Embryonic facial prominence (tissue), 1 donor: ENCODE results near the gene RNF145.
A peak's percentile ranks its signal among the peaks of the same experiment; 100 is the strongest.
"Not testable (repeated sequence)": the region's sequence is repeated elsewhere in the genome, so short reads cannot be mapped to it uniquely, and the experiment has no call there.

ENCODE experiments used
- DNase-seq: peaks from one replicate; pipeline ENCODE4 v3.0.0-alpha.2; 2016; ENCODE audit errors: extremely low spot score

RNF145 gene

DNA sequence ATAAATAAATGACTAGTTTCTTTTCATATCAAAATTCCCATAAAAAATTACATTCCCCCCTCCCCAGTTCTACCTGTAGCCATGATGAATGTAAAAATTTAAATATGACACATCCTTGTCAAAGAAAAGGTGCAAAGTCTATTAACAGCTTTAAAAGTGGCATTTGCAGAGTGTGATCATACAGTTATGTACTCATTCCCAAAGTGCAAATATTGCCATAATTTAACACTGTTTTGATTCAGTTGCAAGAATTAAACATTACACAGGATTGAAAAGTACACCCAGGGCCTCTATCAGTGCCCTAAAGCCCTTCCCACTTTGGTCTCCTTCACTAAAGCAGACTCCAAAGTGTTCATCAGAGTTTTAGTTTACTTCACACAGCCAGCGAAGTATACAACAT is 51.8 kb downstream of the RNF145 start:
- no peak for DNase-seq

DNA sequence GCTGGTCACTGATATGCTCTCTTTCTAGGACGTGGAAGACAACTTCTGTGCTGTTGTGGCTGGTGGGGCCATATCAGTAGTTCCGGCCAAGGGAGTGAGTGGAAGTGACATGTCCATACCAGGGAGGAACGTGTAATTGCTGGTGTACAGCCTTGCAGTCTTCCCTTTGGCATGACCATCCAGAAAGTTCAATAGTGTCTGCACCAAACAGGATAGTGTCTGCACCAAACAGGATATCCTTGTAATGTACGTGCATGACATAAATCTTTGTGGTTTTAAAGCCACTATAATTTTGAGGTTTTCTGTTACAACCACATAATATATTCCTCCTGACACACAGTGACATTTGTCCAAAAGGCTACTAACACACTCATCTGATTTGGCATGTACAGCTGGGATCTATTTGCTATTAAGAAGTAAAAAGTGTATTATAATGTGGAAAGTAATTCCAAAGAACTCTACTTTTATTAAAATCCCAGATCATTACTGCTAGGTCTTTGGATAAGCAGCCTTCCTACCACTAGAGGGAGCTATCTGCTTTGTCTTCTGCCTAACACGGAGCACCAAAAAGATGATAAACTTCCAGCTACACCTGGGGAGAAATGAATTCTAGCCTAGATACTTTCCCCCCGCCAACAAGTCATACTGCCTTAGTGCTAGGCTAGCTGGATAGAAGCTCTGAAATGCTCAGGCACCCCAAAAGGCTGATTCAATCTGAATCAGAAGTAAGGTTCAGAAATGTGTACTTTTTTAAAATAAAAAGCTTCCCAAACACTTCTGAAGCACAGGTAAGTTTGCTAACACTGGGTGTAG is 52.7 kb downstream of the RNF145 start:
- DNase-seq, result peak; percentile 59

DNA sequence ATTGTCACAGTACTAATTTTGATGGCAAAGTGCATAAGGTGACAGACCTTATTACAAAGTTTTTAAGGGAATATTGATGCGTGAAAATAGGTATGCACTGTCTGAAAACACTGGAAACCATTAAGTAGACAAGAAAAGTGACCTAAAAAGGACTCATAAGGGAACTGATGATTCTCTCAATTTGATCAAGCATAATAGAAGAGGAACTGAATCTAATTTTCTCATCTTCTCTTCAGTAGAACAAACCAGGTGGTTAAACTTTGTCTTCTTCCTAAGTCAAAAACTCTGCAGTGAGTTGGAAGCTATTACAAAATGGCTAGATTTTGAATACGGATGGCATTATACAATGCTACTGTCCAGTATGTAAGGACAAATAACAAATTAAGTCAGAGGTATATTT is 53.4 kb downstream of the RNF145 start:
- DNase-seq, result no peak

DNA sequence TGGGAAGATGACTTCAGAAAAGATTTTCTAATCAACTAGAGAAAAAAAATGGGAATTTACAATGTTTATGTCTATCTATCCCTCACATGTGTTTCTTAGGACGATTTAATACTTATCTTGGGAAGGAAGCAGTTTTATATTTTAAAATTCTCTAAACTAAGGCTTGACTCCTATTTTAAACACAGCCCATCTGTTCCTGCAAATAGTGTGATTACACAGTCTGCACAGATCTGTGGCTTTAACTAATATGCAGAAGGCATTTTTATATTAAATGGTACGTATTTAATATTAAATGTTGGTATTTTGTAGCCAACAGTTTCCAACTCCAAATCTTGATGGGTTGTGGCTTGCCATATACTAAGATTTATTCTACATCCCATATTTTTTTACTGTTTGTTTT is 56.5 kb downstream of the RNF145 start:
- DNase-seq, result no peak

DNA sequence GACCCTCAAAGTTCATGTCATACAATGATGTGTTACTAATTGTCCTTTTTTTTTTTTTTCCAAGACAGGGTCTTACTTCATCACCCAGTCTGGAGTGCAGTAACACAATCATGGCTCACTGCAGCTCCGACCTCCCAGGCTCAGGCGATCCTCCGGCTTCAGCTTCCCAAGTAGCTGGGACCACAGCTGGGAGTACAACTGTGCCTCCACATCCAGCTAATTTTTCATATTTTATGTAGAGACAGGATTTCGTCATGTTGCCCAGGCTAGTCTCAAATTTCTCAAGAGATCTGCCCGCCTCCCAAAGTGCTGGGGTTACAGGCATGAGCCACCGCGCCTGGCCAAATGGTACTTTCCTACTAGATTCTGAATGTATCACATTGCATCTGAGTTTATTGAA is 60.3 kb downstream of the RNF145 start:
- DNase-seq, result no peak

DNA sequence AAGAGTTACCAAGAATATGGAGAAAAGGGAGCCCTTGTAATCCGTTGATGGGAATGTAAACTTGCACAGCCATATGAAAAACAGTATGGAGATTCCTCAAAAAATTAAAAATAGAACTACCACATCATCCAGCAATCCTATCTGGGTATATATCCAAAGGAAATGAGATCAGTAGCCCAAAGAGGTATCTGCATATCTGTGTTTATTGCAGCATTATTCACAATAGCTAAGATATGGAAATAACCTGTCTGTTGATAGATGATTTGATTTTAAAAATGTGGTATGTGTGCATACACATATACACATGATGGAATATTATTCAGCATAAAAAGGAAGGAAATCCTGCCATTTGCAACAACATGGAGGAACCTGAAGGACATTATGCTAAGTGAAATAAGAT is 61.4 kb downstream of the RNF145 start:
- DNase-seq, result no peak

DNA sequence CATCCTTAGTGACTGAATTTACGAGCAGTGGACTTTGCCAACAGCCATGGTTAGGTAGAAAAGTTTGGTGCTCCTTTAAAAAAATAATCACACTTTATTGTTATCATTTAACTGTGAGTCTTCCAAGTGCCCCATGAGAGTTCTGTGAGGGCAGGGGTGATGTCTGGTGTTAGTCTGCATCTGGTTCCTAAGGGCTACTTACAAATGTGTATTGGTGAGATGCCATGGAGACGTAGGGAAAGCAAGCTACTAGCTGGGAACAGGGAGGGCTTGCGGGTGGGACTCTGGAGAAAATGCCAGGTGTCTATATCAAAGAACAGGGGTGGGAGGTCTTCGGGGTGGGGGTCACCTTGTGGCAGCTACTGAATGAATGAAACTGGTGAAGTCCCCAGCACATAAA is 62.5 kb downstream of the RNF145 start:
- no peak for DNase-seq

DNA sequence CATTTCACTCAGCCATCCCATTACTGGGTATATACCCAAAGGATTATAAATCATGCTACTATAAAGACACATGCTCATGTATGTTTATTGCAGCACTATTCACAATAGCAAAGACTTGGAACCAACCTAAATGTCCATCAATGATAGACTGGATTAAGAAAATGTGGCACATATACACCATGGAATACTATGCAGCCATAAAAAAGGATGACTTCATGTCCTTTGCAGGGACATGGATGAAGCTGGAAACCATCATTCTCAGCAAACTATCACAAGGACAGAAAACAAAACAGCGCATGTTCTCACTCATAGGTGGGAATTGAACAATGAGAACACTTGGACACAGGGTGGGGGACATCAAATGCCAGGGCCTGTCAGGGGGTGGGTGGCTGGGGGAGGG is 64.2 kb downstream of the RNF145 start:
- not testable (repeated sequence) for DNase-seq

DNA sequence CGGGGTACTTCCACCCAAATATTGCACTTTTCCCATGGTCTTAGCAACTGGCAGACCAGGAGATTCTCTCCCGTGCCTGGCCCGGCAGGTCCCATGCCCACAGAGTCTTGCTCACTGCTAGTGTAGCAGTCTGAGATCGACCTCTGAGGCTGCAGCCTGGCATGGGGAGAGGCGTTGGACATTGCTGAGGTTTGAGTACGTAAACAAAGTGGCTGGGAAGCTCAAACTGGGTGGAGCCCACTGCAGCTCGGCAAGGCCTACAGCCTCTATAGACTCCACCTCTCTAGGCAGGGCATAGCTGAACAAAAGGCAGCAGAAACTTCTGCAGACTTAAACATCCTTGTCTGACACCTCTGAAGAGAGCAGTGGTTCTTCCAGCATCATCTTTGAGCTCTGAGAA is 69.6 kb downstream of the RNF145 start:
- DNase-seq, result no peak

DNA sequence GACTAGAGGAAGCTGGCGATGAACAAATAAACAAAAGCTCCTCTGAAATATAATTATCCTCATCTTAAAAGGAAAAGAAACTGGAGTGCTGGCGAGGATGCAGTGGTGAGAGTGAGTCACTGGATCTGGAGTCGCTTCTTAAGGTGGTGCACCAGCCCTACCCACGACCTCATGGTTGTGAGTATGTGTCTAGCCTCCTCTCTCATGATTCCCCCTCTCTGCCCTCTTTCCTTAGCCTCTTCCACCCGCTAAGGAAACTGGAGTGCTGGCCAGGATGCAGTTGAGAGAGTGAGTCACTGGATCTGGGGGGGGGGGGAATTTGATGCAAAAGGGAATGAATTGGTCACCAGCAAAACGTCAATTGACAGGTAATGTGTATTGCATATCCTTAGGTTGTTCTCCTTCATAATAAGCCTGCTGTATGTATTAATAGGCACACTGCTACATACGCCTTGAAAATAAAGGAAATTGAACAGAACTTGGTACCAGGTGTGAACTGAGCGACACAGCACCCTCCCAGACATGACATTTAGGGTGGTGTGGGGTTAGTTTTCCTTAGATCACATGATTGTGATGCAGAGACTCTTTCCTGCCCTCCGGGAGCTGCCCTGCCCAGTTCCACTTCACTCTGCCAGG is 73.3 kb downstream of the RNF145 start:
- no peak for DNase-seq

DNA sequence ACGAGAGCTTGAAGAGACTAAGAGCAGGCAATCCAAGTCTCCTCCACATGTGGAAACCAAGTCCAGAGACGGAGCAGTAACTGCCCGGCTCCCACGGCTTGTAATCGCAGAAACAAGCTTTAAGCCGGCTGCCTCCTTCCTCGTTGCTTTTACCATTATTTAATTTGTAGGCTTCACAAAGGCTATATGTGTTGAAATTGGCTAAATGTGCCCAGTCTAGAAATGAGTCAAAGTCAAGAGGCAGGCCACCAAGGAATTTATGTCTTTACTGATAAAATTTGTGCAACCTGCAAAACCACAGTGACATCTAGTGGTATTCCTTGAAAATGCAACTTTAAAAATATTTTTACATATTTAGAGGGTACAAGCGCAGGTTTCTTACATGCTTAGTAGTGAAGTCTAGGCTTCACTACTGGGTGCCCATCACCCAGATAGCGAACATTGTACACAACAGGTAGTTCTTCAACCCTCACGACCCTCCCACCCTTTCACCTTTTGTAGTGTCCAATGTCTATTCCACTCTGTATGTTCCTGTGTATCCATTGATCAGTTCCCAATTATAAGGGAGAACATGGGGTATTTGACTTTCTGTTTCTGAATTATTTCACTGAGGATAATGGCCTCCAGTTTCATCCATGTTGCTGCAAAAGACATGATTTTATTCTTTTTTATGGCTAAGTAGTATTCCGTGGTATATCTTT is 76.2 kb downstream of the RNF145 start:
- DNase-seq, result peak; percentile 61

DNA sequence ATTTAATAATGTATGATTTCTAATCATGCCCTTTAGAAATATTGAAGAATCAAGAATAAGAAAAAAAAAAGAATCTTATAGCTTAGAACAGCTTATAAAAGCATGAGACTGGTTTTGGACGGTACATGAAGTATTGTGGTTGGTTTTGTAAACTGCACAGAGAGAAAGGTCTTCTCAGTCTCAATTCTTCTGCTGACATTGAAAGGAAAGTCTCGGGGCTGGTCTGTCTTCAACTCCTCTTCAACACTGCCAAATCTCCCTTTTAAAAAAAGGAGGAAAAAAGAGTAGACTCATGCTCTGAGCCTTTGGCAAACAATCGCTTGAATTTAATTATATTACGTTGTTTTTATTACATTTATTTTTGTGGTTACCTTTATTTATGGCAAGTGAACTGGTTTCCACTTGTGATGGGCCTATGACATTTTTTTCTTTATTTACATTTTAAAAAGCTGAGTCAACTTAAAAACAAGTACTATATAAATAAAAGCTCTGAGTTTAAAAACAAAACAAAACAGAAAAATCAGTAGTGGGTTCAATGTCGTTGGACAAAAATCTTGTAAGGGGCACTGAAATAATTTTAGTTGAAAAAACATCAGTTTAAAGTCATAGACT is 76.8 kb downstream of the RNF145 start:
- DNase-seq, result no peak

DNA sequence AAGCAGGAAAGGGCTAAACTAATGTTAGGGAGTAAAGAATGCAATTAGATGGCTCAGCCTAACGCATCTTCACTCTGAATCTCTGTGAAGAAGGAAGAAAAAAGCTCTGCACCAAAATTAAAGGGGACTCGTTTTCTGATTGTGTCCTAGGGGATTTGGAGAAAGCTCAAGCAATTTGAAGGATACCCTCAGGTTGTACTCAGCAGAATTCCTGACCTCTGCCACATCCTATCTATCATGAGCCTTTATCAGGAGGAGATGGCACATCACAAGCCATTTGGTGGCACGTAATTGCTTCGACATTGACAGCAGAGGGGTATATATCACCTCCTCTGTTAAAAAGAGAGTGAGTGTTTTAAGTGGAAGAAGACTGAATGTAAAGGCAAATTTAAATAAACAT is 77.4 kb downstream of the RNF145 start:
- no peak for DNase-seq

DNA sequence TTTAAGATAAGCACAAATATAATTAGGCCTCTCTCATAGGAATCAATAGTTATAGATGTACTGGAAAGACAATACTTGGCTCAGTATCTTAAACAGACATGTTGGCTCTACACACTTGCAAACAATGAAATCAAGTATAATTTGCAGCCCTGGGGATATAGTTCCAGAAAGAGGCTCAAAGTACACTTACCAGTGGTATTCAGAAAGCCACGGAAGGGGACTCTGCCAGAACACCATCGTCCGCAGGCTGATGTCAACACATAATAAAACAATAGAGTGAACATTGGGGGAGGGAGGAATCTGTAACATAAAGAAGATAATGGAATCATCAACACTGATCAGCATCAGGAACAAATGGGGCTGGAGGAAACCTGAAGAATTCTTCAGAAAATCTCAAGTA is 78.5 kb downstream of the RNF145 start:
- no peak for DNase-seq

DNA sequence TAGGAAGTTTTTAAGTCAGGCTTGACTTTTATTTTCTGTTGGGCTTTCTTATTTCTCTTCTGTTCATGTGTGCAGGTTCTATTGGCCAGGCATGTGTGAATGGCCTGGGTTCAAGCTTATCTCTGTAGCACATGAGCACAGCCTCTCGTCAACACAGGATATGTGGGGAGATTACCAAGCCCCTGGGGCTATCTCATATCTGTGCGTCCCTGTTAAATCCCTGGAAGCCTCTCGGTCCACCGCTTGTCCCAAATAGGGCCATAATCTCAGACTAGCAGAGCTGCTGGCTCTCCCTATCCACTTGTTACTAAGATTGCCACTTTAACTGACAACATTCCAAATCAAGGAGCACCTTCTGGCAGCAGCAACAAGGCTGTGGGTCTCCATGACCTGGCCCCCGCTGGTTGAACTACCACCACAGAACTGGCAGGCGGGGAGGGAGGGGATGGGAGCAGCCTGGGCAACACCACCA is 81.2 kb downstream of the RNF145 start:
- DNase-seq, result no peak

DNA sequence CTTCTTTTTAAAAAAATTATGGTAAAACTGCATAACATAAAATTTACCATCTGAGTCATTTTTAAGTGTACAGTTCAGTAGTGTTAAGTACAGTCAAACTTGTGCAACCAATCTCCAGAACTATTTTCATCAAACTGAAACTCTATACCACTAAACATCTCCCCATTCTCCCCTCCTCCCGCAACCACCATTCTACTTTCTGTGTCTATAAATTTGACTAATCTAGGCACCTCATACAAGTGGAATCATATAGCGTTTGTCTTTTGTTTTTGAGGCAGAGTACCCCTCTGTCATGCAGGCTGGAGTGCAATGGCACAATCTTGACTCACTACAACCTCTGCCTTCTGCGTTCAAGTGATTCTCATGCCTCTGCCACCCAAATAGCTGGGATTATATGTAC is 85.7 kb downstream of the RNF145 start:
- no peak for DNase-seq

DNA sequence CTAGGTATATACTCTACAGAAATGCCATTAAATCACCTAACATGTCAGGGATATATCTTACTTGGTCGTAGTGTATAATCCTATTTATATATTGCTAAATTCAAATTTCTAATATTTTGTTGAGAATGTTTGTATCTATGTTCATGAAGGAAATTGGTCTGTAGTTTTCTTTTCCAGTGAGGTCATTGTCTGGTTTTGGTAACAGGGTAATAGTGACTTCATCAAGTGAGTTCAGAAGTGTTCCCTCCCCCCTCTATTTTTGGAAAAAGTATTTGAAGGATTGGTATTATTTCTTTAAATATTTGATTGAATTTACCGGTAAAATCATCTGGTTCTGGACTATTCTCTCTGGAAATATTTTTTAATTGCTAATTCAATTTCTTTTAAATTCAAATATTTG is 86.2 kb downstream of the RNF145 start:
- no peak for DNase-seq

DNA sequence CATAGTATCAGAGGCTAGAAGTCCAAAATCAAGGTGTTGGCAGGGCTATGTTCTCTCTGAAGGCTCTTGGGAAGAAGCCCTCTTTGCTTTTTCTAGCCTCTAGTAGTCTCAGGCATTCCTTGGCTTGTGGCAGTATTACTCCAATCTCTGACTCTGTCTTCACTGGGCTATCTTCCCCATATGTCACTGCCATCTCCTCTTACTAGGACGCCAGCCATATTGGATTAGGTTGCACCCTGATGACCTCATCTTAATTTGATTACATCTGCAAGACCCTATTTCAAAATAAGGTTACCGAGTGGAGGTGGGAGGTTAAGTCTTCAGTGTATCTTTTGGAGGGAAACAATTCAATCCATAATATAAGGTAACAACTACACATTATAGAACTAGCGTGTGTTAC is 88.3 kb downstream of the RNF145 start:
- no peak for DNase-seq

DNA sequence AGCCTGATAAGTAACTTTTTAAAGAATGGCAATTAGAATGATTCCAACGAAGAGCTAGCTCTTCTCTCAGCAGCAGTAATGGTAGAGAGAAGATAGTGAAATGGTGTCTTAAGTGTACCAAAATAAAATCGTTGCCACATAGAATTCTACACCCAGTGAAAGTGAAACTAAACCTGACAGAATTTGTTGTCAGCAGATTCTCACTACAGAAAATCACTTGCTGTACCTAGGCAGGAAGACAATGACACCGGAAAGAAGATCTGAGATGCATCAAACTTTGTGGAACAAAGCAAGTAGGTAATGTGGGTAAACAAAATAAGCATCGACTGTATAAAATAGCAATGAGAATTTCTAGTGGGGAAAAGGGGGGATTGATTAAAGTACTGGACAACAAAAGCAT is 88.9 kb downstream of the RNF145 start:
- no peak for DNase-seq

DNA sequence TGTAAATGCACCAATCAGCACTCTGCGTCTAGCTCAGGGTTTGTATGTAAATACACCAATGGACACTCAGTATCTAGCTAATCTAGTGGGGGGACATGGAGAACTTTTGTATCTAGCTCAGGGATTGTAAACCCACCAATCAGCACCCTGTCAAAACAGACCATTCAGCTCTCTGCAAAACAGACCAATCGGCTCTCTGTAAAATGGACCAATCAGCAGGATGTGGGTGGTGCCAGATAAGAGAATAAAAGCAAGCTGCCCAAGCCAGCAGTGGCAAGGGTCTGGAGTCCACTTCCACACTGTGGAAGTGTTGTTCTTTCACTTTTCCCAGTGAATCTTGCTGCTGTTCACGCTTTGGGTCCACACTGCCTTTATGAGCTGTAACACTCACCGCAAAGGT is 89.5 kb downstream of the RNF145 start:
- DNase-seq, result not testable (repeated sequence)

DNA sequence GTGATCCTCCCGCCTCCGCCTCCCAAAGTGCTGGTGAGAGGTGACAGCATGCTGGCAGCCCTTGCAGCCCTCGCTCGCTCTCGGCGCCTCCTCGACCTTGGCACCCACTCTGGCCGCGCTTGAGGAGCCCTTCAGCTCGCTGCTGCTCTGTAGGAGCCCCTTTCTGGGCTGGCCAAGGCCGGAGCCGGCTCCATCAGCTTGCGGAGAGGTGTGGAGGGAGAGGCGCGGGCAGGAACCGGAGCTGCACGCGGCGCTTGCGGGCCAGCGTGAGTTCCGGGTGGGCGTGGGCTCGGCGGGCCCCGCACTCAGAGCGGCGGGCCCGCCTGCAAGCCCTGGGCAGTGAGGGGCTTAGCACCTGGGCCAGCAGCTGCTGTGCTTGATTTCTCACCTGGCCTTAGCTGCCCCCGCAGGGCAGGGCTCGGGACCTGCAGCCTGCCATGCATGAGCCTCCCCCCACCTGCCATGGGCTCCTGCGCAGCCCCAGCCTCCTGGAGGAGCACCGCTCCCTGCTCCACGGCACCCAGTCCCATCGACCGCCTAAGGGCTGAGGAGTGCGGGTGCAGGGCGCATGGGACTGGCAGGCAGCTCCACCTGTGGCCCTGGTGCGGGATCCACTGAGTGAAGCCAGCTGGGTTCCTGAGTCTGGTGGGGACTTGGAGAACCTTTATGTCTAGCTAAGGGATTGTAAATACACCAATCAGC is 90.2 kb downstream of the RNF145 start:
- DNase-seq, result not testable (repeated sequence)

DNA sequence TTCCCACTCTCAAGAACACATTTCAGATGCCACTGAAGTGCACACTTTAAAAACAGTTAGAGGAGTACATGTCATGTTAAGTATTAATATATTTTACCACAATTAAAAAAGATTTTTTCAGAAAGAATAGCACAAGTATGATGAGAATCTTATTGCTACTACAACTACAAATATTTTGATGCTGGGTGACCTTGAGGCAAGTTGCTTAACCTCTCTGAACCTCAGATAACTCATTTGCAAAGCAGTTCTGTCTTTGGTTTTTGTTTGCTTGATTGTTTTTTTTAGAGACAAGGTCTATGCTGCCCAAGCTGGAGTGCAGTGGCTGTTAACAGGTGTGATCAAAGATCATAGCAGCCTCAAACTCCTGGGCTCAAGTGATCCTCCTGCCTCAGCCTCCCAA is 95.9 kb downstream of the RNF145 start:
- DNase-seq, result no peak
